ENCODE results near the gene RGL3.
"Not testable (repeated sequence)": the region's sequence is repeated elsewhere in the genome, so short reads cannot be mapped to it uniquely, and the experiment has no call there.

Gene RGL3

DNA sequence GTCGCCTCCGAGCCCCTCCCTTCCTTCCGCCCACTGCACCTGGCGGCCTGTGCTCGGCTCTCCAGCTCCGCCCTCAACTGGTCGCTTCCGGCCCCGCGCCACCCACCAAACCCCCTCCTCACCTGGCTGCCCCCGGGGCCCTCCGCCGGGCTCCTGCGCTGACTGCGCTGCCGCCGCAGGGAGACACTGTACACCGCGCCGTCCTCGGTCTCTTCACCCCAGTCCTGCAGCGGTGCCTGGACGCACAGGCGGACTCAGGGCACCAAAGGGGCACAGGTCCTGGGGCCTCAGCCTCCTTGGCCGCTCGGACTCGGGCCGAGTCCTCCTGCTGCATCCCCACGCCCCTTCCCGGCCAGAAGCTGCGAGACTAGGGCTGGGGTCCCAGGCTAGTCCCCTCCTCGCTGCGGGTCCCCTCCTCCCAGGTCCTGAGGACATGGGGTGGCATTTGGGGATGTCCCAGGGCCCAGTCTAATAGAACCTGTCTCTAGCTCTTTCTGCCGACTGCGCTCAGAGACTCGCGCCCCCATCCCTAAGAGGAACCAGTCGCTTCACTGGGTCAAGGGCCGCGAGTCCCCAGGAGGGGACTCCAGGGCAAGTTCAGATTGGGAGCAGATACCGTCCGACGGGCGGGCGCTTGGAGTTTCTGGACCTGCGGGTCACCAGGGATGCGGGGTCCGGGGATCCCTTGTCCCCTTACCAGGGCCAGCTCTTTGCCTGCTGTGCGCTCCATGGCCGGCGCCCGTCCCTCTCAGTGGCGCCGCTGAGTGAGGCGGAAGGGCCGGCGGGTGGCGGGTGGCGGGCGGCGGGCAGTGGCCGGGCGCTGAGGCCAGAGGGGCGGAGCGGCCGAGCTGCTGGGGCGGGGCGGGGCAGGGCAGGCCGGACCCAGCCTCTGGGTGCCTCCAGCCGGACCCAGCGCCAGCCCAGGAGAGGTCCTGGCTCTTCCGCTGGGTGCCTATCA, at the start of gene RGL3:
Gene RGL3, minus strand, starts transcription at position 766 of the 958 bp plus-strand sequence. Its CDS starts 36 bp downstream, at position 730.
- DNase-seq, result no peak

DNA sequence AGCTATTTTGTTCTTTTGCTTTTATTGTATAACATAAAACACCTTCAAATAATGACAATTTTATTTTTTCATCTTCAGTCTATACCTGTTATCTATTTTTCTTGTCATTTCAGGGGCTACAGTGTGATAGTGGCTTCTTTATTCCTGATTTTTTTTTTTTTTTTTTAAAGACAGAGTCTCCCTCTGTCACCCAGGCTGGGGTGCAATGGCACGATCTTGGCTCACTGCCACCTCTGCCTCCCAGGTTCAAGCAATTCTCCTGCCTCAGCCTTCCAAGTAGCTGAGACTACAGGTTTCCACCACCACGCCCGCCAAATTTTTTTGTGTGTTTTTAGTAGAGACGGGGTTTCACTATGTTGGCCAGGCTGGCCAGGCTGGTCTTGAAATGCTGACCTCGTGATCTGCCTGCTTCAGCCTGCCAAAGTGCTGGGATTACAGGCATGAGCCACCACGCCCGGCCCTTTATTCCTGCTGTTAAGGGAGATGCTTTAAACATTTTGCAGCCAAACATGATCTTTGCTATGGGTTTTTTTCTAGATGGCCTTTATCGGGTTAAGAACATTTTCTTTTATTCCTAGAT, 49.2 kb upstream of the RGL3 start:
- not testable (repeated sequence) for DNase-seq

DNA sequence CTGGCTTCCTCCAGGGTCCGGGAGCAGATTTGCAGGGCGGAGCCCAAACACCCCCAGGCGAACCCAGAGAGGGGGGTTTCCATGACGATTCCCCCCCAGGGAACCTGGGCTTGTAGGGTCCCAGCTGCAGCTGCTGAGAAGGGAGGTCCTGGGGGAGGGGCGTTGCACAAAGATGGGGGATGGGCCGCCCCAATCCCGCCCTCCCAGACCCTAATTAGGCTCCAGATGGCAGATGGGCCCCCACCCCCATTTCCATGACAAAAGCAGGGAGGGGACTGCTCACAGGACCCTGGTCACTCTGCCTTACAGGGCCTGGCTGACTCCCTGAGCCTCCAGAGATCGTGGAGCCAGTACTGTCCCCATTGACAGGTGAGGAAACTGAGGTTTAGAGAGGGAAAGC, 46.5 kb upstream of the RGL3 start:
- no peak for DNase-seq

GRCh38 chr19:11464333-11465265, 45.5 kb upstream of the RGL3 start:
- no peak for DNase-seq

- no peak for DNase-seq
These were observed 44.3 kb upstream of the RGL3 start for GRCh38 chr19:11463391-11463790.

GRCh38 chr19:11461453-11461852, 42.3 kb upstream of the RGL3 start:
- no peak for DNase-seq

DNA sequence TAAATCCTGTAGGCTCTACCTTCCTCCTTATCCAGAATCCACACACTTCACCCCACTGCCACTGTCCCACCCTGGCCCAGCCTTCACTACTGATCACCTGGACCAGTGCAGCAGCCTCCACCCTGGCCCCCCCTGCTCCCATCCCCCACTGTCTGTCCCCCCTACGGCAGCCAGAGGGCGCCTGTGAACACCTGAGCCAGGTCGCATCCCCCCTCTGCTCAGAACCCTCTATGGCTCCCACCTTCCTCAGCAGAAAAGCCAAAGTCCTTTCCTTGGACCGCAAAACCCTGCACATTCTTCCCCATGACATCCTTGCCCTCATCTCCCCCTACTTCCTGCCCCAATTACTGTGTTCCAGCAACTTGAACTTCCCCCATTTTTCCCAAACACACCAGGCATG, 41.1 kb upstream of the RGL3 start:
- no peak for DNase-seq

GRCh38 chr19:11458912-11459311, 39.8 kb upstream of the RGL3 start:
- not testable (repeated sequence) for DNase-seq

- DNase-seq, result no peak
These were observed 39.3 kb upstream of the RGL3 start for GRCh38 chr19:11458236-11458900.

DNA sequence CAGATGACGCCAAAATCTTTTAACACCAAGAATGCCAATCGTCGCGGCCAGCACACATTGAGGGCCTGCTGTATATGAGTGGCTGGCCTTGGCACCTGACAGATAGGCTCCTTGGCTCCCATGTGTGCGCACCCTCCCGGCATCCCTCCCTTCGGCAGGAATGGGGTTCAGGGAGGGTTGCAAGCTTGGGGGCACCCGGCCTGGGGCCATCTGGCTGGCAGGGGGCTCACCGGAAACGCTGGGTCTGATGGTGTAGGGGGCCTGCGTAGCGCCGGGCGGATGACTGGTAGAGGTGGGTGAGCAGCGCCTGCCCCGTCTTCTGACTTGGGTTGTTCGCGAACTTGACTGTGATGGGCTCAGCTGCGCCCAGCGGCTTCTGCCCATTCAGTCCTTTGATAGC, 38.7 kb upstream of the RGL3 start:
- DNase-seq, result no peak

DNA sequence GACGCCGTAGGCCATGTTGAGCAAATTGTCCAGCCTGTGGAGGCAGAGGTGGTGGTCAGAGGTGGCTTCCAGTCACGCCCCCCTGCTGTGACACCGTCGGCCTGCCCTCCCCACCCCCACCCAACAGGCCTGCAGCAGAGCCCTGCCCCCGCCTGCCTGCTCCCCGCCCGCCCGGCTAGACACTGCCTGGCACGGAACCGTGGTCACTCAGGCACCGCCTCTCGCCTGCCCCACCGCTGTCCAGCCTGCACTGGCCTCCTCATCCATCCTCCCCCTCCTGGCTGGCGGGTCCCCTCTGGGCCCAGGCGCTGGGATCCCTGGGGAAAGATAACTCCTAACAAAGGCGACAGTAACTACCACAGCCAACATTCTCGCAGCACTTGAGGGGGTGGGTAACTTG, 38.0 kb upstream of the RGL3 start:
- no peak for DNase-seq

DNA sequence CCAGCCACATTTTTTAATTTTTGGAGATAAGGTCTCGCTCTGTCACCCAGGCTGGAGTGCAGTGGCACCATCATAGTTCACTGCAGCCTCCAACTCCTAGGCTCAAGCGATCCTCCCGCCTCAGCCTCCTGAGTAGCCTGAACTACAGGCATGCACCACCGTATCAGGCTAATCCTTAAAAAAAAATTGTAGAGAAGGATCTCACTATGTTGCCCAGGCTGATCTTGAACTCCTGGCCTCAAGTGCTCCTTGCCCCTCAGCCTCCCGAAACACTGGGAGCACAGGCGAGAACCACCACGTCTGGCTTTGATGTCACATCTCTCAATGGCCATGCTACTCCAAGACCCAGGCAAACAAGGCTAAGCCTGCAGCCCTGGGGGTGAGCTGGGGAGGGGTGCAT, 37.5 kb upstream of the RGL3 start:
- DNase-seq, result no peak

DNA sequence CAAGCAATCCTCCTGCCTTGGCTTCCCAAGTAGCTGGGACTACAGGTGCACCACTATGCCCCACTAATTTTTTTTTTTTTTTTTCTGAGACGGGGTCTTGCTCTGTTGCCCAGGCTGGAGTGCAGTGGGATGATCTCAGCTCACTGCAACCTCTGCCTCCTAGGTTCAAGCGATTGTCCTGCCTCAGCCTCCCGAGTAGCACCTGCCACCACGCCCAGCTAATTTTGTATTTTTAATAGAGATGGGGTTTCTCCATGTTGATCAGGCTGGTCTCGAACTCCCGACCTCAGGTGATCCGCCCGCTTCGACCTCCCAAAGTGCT, 36.1 kb upstream of the RGL3 start:
- not testable (repeated sequence) for DNase-seq

GRCh38 chr19:11453468-11454341, 34.6 kb upstream of the RGL3 start:
- no peak for DNase-seq

- DNase-seq, result no peak
These were observed 33.7 kb upstream of the RGL3 start for GRCh38 chr19:11452620-11453310.

DNA sequence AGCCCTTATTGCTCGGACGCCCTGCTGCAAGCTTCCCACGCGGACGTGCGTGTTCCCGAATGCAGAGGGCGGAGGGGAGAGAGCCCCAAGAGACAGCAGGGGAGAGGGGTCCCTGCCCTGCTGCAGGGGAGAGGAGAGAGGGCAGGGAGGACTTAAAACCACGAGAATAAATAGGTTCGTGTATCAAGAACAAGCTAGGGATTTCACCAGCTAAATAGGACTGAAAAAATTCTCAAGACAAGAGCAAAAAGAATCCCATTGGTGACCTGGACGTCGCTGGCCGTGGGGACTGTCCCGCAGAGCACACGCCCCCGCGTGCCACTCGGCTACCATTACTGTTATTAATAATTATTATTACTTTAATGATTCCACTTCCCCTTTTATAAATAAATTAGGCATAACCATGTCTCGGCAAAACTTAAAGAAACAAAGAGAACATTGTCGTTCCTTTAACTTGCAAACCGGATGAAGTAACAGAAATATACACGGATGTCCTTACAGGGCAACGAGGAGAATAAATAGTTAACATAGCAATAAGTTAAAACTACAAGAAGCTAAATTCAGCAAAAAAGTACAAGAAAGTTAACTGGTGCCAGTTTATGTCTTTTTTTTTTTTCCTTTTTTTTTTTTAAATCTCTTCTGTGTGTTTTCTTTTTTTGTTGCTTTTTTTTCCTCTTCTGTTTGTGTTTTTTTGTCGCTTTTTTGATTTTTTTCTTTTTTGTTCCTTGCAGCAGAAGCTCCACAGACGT, 32.9 kb upstream of the RGL3 start:
- DNase-seq, result no peak

GRCh38 chr19:11451327-11451870, 32.3 kb upstream of the RGL3 start:
- no peak for DNase-seq

DNA sequence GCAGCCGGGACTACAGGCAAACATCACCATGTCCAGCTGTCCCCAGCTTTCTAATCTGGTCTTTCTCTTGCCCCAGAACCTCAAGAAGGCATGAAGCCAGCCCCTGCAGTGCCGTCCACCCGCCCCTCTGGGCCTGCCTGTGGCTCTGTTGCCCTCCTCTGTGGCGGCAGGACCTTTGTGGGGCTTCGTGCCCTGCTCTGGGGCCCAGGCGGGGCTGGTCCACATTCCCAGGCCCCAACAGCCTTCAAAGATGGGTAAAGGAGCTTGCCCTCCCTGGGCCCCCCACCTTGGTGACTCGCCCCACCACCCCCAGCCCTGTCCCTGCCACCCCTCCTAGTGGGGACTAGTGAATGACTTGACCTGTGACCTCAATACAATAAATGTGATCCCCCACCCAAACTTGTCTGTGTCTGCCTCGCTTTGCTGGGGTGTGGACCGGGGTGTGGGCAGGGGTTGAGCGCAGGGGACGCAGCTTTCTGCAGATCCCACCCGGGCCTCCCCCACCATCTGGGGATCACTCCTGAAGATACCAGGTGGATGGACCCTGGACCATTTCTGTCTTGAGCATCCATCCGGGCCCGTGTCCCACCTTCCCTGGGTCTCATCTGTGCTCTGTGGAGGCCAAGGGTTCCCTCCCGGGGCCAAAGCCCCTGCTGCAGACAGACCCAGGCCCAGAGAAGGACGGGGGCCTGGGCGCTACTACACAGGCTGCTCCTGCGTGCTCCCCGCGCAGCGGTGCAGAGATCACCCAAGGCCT, 31.6 kb upstream of the RGL3 start:
- no peak for DNase-seq

GRCh38 chr19:11448923-11449554, 29.9 kb upstream of the RGL3 start:
- DNase-seq, result no peak
